Measurements from ENCODE around the gene ZNF263. TPM values are rescaled to one million over a fixed set of nuclear protein-coding genes. Genes with fewer than 3 reads are reported as not detected.

The ZNF263 gene
- total RNA-seq, 1 experiment from 2014 or later = 30.9 TPM

GRCh38 chr16:3304370-3304769, 21.1 kb downstream of the ZNF263 start:
- Mint-ChIP-seq H3K27ac (ENCODE audit: low read depth, unreplicated experiment) (no peak overlapping the region), H3K4me1 (ENCODE audit: insufficient read depth, unreplicated experiment) (no peaks in the 10 kb centered on the region), H3K36me3 (ENCODE audit: insufficient read depth, unreplicated experiment) (peaks cover 38% of the 10 kb centered on the region), H3K27me3 (ENCODE audit: insufficient read depth, unreplicated experiment) (no peaks in the 10 kb centered on the region), H3K4me3 (ENCODE audit: unreplicated experiment) (peak overlapping the region; percentile 70), H3K9me3 (ENCODE audit: unreplicated experiment) (peaks cover 32% of the 10 kb centered on the region)
- ChIA-PET CTCF (interaction anchor here (0.7 to 1.8 kb wide), 4 partner anchors 10 to 153 kb away, joined by 3 to 7 read pairs (median 4); no protein-coding TSS in a partner anchor), POLR2A (interaction anchor here (0.6 to 5.3 kb wide), 6 partner anchors 18 to 97 kb away, joined by 3 to 42 read pairs (median 4); partner anchors contain the start of genes ZNF174, ZNF263 and ZSCAN32)
- intact Hi-C loops (cut with micrococcal nuclease) = no loop called here
- DNase-seq (ENCODE audit: unreplicated experiment) = no peak
- TF ChIP-seq CTCF (IDR thresholded peaks at IDR 0.05; ENCODE audit: unreplicated experiment) = no peak
- BruUV-seq (replicated peaks) = no TSS peak

DNA sequence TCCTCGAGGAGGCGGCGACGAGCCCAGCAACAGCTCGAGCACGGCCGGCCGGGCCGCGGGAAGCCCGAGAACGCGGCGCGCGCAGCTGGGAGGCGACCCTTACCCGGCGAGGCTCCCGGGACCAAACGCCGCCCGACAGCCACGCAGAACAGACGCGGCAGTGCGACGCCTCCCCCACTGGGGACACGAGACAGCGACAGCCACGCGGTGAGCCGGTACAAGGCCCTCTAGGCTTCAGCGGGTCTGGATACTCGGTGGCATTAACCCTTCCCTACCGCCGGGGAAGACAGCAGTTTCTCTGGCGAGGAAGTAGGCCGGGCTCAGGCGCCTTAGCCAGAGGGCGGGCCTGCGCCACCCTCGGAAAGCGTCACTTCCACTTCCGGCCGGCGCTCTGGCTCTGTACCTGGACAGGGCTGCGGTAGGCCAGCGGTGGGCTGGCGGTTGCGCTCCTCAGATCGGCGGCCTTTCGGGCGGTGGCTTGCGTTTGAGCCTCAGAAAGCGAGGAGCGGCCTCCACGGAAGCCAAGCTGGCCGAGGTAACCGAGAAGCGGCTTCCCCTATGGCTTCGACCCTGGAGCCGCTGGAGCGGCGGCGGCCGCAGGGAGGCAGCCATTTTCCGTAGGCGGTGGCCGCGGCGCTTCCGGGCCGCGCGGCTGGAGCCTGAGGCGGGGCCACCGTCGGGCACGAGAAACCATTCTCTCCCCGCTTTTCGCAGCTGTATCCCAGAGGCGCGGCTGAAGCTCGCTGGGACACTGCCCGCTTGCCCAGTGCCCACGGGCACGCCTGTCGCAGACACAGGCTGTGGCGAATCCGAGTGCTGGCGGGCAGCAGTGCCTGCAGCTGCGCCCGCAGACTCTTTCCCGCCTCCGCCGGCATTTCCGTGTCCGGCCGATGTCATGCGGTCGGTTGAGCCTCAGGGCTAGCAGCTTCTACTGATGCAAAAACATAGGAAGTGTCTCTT, 22.1 kb downstream of the ZNF263 start, which contains the start of the genes TIGD7 and ZNF75A:
TIGD7 (minus strand) TSS at position 322 of the 960 bp plus-strand sequence. CDS start 4,816 bp downstream, outside the sequence.
ZNF75A (plus strand) TSS at position 389 of the 960 bp plus-strand sequence. CDS start 2,932 bp downstream, outside the sequence.
- no peak for TF ChIP-seq CTCF (IDR thresholded peaks at IDR 0.05; ENCODE audit: unreplicated experiment)
- no peaks in the 10 kb centered on the region for H3K4me1 Mint-ChIP-seq (ENCODE audit: insufficient read depth, unreplicated experiment)
- CTCF ChIA-PET = interaction anchor here (0.7 to 1.8 kb wide), 3 partner anchors 9 to 152 kb away, joined by 3 to 7 read pairs (median 5); no protein-coding TSS in a partner anchor
- H3K36me3 Mint-ChIP-seq (ENCODE audit: insufficient read depth, unreplicated experiment) = peaks cover 41% of the 10 kb centered on the region
- no TSS peak for BruUV-seq (replicated peaks)
- H3K27ac Mint-ChIP-seq (ENCODE audit: low read depth, unreplicated experiment) = peak within 1 kb of the TSS; percentile 54
- H3K9me3 Mint-ChIP-seq (ENCODE audit: unreplicated experiment) = peaks cover 24% of the 10 kb centered on the region
- H3K4me3 Mint-ChIP-seq (ENCODE audit: unreplicated experiment) = peak within 1 kb of the TSS; percentile 70
- POLR2A ChIA-PET = interaction anchor here (0.6 to 5.3 kb wide), 15 partner anchors 9 to 1695 kb away, joined by 3 to 42 read pairs (median 3); partner anchors contain the start of genes ZNF174, ZNF263 and ZSCAN32
- DNase-seq (ENCODE audit: unreplicated experiment) = peak; percentile 81
- no peaks in the 10 kb centered on the region for H3K27me3 Mint-ChIP-seq (ENCODE audit: insufficient read depth, unreplicated experiment)
- intact Hi-C loops (cut with micrococcal nuclease) = no loop called here

- H3K27ac Mint-ChIP-seq (ENCODE audit: low read depth, unreplicated experiment) = peak overlapping the region; percentile 54
- peaks cover 38% of the 10 kb centered on the region for H3K36me3 Mint-ChIP-seq (ENCODE audit: insufficient read depth, unreplicated experiment)
- H3K4me3 Mint-ChIP-seq (ENCODE audit: unreplicated experiment) = peak overlapping the region; percentile 70
- H3K27me3 Mint-ChIP-seq (ENCODE audit: insufficient read depth, unreplicated experiment) = no peaks in the 10 kb centered on the region
- TF ChIP-seq CTCF (IDR thresholded peaks at IDR 0.05; ENCODE audit: unreplicated experiment) = no peak
- TSS peak; percentile 53 for BruUV-seq (replicated peaks)
- peaks cover 19% of the 10 kb centered on the region for H3K9me3 Mint-ChIP-seq (ENCODE audit: unreplicated experiment)
- CTCF ChIA-PET = interaction anchor here (0.7 kb wide), 1 partner anchor 21 kb away, joined by 5 read pairs; no protein-coding TSS in a partner anchor
- no peak for DNase-seq (ENCODE audit: unreplicated experiment)
- POLR2A ChIA-PET = interaction anchor here (0.6 to 5.3 kb wide), 14 partner anchors 9 to 1696 kb away, joined by 3 to 42 read pairs (median 3); partner anchors contain the start of genes ZNF174, ZNF263 and ZSCAN32
- intact Hi-C loops (cut with micrococcal nuclease) = no loop called here
- H3K4me1 Mint-ChIP-seq (ENCODE audit: insufficient read depth, unreplicated experiment) = no peaks in the 10 kb centered on the region
Measured at GRCh38 chr16:3306078-3306477, 22.8 kb downstream of the ZNF263 start.

- Mint-ChIP-seq H3K27me3 (ENCODE audit: insufficient read depth, unreplicated experiment) (no peaks in the 10 kb centered on the region), H3K4me3 (ENCODE audit: unreplicated experiment) (no peak overlapping the region), H3K4me1 (ENCODE audit: insufficient read depth, unreplicated experiment) (no peaks in the 10 kb centered on the region), H3K27ac (ENCODE audit: low read depth, unreplicated experiment) (no peak overlapping the region), H3K36me3 (ENCODE audit: insufficient read depth, unreplicated experiment) (peaks cover 46% of the 10 kb centered on the region), H3K9me3 (ENCODE audit: unreplicated experiment) (peaks cover 53% of the 10 kb centered on the region)
- CTCF ChIA-PET = interaction anchor here (0.6 kb wide), 2 partner anchors 89 to 179 kb away, joined by 3 read pairs; partner anchors contain the start of gene ZSCAN32
- intact Hi-C loops (cut with micrococcal nuclease) = no loop called here
- BruUV-seq (replicated peaks) = no TSS peak
- DNase-seq (ENCODE audit: unreplicated experiment) = no peak
- POLR2A ChIA-PET = interaction anchor here (1.2 to 1.6 kb wide), 2 partner anchors 9 to 27 kb away, joined by 3 to 6 read pairs; no protein-coding TSS in a partner anchor
- TF ChIP-seq CTCF (IDR thresholded peaks at IDR 0.05; ENCODE audit: unreplicated experiment) = no peak
Measured at GRCh38 chr16:3311496-3311895, 28.2 kb downstream of the ZNF263 start.

All from MCF 10A (cell line).